CD4-positive, alpha-beta T cell treated with Interleukin-2 at 100 ng/mL for 4 hours (primary cell): ENCODE measurements around the gene EIF4E3.
A peak's percentile ranks its signal among the peaks of the same experiment; 100 is the strongest.

Experiments
- DNase-seq: peaks from one replicate; pipeline ENCODE4 v3.0.0-alpha.2; 2020; ENCODE audit warnings: low spot score

The EIF4E3 gene

GRCh38 chr3:71725271-71725991, at the start of gene EIF4E3:
Gene EIF4E3, minus strand, starts transcription at chr3:71725402. Its CDS starts 35 bp downstream, at chr3:71725367.
- DNase-seq = no peak

GRCh38 chr3:71771884-71772283, 46.7 kb upstream of the EIF4E3 start:
- no peak for DNase-seq

DNA sequence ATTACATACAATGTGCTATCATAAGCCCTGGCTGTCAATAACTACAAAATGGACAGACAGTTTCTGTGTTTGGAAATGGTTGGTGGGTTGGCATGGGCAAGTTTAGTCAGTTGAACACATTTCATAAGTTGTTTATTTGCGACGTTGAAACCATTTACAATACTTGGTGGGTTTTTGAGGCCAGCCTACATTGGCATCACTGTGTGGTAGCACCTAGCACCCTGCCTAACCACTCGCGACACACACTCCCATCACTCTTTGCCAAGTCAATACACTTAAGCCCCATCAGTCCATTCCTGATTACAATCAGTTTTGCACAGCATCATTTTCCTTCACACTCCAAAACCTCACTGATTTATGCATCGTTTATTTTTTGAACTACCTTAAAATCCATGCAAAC, 45.9 kb upstream of the EIF4E3 start:
- no peak for DNase-seq

DNA sequence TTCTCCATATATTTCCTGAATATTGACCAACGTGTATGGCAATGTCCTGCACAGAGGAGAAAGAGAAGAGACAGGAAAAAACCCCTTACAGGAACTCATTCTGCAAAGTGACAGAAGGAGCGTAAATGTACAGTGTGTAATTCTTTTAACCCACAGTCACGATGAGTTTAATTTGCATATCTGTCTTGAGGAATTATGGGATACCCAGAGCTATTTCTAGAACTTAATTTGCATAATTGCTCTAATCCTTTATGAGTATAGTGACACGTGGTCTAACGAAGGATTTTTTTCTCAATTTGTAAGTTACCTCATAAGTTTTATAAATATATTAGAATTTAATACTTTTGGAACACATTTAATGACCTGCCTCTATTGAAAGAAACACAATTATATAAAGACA, 38.2 kb upstream of the EIF4E3 start:
- no peak for DNase-seq

DNA sequence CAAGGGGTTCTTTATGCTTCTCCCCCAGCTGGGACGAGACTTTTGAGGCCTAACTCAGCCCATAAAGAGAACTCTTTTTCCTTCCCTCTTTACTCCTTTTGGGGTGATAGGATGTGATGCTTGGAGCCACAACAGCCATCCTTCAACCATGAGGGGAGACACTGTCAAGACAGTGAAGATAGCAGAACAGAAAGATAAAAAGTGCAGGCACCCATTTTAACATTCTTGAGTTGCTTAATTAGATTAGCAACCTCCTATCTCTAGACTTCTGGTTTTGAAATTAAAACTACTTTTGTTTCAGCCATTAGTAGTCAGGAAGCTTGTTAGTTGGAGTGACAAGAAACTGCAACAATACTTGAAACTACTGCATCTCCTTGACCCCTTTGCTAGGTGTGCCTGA, 34.9 kb upstream of the EIF4E3 start:
- DNase-seq = no peak

GRCh38 chr3:71759401-71759800, 34.2 kb upstream of the EIF4E3 start:
- no peak for DNase-seq

DNA sequence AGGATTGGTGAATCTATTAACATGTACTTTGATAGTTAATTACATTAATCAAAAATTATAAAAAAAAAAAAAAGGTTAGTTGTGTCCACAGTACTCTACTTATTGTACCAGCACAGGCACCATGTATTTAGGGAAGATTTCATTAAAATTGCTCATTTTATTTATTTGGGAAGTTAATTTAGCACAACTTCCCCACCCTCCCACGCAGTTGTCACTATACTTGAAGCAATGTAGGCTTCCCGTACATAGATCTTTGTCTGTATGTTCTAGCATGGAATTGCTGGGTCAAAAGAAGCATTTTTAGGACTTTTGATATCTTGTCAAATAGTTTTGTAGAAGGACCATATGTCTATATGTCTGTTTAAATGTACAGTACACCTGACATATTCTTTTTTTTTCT, 32.9 kb upstream of the EIF4E3 start:
- no peak for DNase-seq

- DNase-seq = no peak
These were observed 29.5 kb upstream of the EIF4E3 start for GRCh38 chr3:71754610-71755253.

- DNase-seq = no peak
These were observed 28.8 kb upstream of the EIF4E3 start, which contains the start of gene GPR27 for GRCh38 chr3:71753701-71754609. Gene GPR27, plus strand, starts transcription at chr3:71753855. Its CDS starts 195 bp downstream, at chr3:71754050.

GRCh38 chr3:71752831-71753700, 27.9 kb upstream of the EIF4E3 start:
- no peak for DNase-seq

DNA sequence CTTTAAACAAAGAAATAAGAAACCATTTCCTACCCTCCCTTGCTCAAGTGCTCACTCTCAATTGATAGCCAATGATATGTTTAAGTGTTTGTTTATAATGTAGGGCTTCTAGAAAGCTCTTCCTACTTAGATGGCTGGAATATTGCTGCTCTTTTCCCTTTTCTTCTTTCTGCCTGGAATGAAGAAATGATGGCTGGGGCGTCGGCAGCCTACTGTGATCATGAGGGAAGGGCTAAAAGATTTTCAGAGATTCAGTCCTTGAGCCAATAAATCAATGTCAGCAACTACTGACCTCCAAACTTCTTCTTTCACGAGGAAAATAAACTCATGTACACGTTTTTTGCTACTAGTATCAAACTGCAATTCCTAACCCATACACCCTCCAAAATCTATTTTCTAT, 26.4 kb upstream of the EIF4E3 start:
- no peak for DNase-seq

DNA sequence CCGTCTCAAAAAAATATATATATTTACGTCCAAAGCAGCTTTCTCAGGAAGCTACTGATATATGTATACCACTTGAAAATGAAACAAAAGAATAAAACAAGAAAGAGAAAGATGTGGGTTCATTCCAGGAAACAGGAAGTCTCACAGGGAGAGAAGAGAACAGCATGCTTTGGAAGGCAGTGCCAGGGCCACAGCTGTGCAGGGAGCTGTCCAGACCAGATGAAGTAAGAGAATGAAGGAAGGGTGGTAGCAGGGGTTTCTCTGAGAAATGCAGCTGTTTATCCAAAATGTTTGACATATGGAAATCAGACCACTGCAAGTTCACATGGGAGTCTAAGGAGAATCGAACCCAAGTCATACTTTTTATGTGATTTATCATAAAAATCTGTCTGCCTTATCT, 19.5 kb upstream of the EIF4E3 start:
- no peak for DNase-seq

- no peak for DNase-seq
These were observed 17.4 kb upstream of the EIF4E3 start for GRCh38 chr3:71742621-71743020.

DNA sequence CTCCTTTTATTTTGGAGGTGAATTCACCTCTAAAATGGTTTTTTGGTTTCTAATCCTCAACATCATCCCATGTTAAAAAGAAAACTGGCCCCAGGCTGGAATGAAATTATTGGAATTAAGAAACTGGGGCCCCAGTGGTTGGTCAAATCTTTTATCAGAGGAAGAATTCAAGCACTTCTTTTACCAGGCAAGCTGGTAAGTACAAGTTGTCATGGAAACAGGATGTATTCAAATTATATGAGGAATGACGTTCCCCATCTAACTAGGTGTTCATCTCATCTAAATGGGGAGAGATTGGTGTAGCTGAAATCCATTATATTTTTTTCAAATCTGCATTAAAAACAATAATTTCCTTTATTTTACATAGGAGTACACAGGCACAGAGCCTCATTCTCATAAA, 9.7 kb upstream of the EIF4E3 start:
- DNase-seq = no peak

DNA sequence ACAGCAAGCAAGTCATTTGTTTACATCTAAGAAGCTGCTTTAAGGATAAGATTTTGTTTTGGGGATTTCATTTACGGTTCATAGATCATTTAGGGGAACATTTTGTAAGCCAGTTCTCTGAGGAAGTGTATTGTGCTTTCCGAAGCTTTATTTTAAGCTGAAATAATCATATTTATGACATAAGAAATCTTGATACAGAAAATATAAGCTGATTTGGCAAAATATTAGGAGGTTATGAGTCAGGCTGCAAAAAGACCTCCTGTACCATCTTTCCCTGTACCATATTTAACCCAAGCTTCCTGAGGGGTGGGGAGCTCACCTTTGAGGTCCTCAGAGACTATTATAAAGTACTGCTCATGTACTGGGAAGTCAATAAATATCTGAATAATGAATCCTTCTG, 8.1 kb upstream of the EIF4E3 start:
- DNase-seq = no peak

DNA sequence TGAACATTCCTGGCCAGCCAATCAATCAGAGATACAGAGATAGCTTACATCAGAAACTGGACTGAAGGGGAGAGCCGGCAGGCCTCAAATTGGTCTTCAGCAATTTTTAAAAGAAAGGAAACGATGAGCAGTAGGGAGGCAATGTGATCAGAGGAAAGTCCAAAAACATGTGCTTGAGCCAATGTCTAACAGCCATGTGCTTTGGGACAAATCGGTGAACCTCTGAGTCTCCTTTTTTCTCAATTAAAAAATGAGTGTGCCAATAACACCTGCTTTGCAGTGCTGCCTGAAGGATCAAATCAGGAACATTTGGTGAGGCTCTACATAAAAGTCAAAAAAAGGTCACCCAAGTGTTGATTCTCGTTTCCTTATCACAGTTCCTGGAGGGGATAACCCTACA, 7.4 kb upstream of the EIF4E3 start:
- DNase-seq = no peak

DNA sequence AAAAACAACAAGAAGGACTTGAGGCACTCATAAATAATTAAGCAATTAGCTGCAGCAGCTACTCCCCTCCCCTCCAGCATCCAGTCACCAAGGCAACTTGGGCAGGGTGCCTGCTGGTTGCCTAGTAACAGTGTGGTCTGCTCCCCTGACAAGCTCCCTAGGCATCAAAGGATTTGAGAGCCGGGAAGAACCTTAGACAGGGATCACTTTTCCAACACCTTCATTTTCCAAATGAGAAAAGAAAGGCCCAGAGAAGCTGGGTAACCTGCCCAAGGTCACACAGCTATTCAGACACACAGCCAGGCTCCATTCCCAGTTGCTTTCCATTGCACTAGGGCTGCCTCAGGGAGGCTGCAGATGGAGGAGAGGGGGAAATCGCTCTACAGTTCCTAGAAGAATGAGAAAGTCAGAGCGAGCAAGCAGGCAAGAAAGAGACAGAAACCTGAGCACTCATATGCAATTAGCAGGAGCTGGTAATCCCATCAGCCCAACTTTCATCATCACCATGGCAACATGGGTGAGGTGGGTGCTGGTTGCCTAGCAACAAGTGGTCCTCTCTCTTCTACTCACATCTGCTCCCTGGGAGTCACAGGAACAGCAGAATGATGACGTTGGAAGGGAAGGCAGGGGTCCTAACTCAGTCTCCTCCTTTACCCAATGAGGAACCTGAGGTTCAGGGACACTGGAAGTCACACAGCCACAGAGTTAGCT, 3.6 kb upstream of the EIF4E3 start:
- DNase-seq = peak; percentile 51

DNA sequence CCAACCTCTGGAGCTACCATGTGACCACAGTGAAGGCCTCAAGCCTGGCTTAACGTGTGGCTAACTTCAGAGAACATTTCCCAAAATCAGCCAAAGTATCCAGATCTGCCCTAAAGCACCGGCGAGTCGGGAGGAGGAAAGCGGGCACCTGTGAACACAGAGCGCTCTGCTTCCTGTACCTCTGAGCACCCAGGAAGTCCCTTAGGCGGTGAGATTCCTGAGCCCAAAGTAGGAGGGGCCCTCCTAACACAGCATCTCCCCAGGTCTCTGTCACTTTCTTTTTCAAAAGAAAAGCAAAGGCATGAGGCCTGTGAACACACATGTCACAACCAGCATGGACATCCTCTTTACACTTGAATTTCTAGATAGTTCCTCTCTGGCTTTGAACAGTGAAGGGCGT, 944 bp upstream of the EIF4E3 start:
- DNase-seq = peak; percentile 68

- DNase-seq = no peak
These were observed 475 bp downstream of the EIF4E3 start for GRCh38 chr3:71724584-71725270.

GRCh38 chr3:71724171-71724453, 1.1 kb downstream of the EIF4E3 start:
- no peak for DNase-seq
